ES-I3 (cell line): ENCODE data around the gene CDH12.

Experiments
- H3K36me3 ChIP-seq: 2 replicates; pipeline ENCODE4 v1.6.1; 2013; ENCODE audit warnings: mild to moderate bottlenecking, low read length, control low read depth, moderate library complexity; ENCODE audit not compliant: insufficient read depth
- H3K4me1 ChIP-seq: 2 replicates; pipeline ENCODE4 v1.6.1; 2013; ENCODE audit warnings: mild to moderate bottlenecking, control low read depth, low read length; ENCODE audit not compliant: insufficient read depth
- H3K9ac ChIP-seq: 2 replicates; pipeline ENCODE4 v1.6.1; 2013; ENCODE audit warnings: low read depth, mild to moderate bottlenecking, low read length, moderate library complexity
- H3K9me3 ChIP-seq: 2 replicates; pipeline ENCODE4 v1.6.1; 2013; ENCODE audit warnings: mild to moderate bottlenecking, low read length, moderate library complexity; ENCODE audit not compliant: control insufficient read depth, insufficient read depth

The CDH12 gene

GRCh38 chr5:22604711-22605110 lies 248.4 kb downstream of the CDH12 start:
- no peaks in the 10 kb centered on the region for H3K4me1 ChIP-seq
- peaks cover 8% of the 10 kb centered on the region; the same call in 1 of the 2 replicates for H3K9me3 ChIP-seq
- H3K36me3 ChIP-seq, result no peaks in the 10 kb centered on the region
- no peak overlapping the region for H3K9ac ChIP-seq

- H3K9ac ChIP-seq, result no peak overlapping the region
- no peaks in the 10 kb centered on the region for H3K4me1 ChIP-seq
- H3K36me3 ChIP-seq, result no peaks in the 10 kb centered on the region
- H3K9me3 ChIP-seq, result no peaks in the 10 kb centered on the region
These were observed 254.3 kb downstream of the CDH12 start for GRCh38 chr5:22598796-22599195.

- no peaks in the 10 kb centered on the region for H3K4me1 ChIP-seq
- no peaks in the 10 kb centered on the region for H3K36me3 ChIP-seq
- H3K9ac ChIP-seq, result no peak overlapping the region
- no peaks in the 10 kb centered on the region for H3K9me3 ChIP-seq
These were observed 256.7 kb downstream of the CDH12 start for GRCh38 chr5:22596404-22596970.

- H3K9me3 ChIP-seq, result no peaks in the 10 kb centered on the region
These were observed 258.7 kb downstream of the CDH12 start for GRCh38 chr5:22594491-22594890.

GRCh38 chr5:22593592-22593991 lies 259.6 kb downstream of the CDH12 start:
- Histone ChIP-seq H3K9ac (no peak overlapping the region), H3K36me3 (no peaks in the 10 kb centered on the region), H3K4me1 (no peaks in the 10 kb centered on the region), H3K9me3 (no peaks in the 10 kb centered on the region)

More at GRCh38 chr5:22594491-22594890, 258.7 kb downstream of the CDH12 start:
- H3K9ac ChIP-seq, result no peak overlapping the region
- no peaks in the 10 kb centered on the region for H3K36me3 ChIP-seq
- no peaks in the 10 kb centered on the region for H3K4me1 ChIP-seq

- Histone ChIP-seq H3K4me1 (no peaks in the 10 kb centered on the region), H3K9ac (no peak overlapping the region), H3K36me3 (no peaks in the 10 kb centered on the region), H3K9me3 (no peaks in the 10 kb centered on the region)
These were observed 261.7 kb downstream of the CDH12 start for GRCh38 chr5:22591461-22591860.

GRCh38 chr5:22590677-22591268 lies 262.4 kb downstream of the CDH12 start:
- H3K36me3 ChIP-seq, result no peaks in the 10 kb centered on the region
- H3K9me3 ChIP-seq, result no peaks in the 10 kb centered on the region
- no peak overlapping the region for H3K9ac ChIP-seq
- no peaks in the 10 kb centered on the region for H3K4me1 ChIP-seq

- no peak overlapping the region for H3K9ac ChIP-seq
- no peaks in the 10 kb centered on the region for H3K4me1 ChIP-seq
- H3K9me3 ChIP-seq, result no peaks in the 10 kb centered on the region
- H3K36me3 ChIP-seq, result no peaks in the 10 kb centered on the region
These were observed 275.4 kb downstream of the CDH12 start for GRCh38 chr5:22577711-22578110.

GRCh38 chr5:22577006-22577405 lies 276.1 kb downstream of the CDH12 start:
- H3K9me3 ChIP-seq, result no peaks in the 10 kb centered on the region
- no peak overlapping the region for H3K9ac ChIP-seq
- no peaks in the 10 kb centered on the region for H3K36me3 ChIP-seq
- no peaks in the 10 kb centered on the region for H3K4me1 ChIP-seq

GRCh38 chr5:22572941-22573340 lies 280.2 kb downstream of the CDH12 start:
- Histone ChIP-seq H3K36me3 (no peaks in the 10 kb centered on the region), H3K4me1 (no peaks in the 10 kb centered on the region), H3K9ac (no peak overlapping the region), H3K9me3 (no peaks in the 10 kb centered on the region)

GRCh38 chr5:22567983-22568382 lies 285.2 kb downstream of the CDH12 start:
- H3K9ac ChIP-seq, result no peak overlapping the region
- no peaks in the 10 kb centered on the region for H3K36me3 ChIP-seq

GRCh38 chr5:22560147-22560546 lies 293.0 kb downstream of the CDH12 start:
- no peak overlapping the region for H3K9ac ChIP-seq
- no peaks in the 10 kb centered on the region for H3K9me3 ChIP-seq
- no peaks in the 10 kb centered on the region for H3K4me1 ChIP-seq

More at GRCh38 chr5:22567983-22568382, 285.2 kb downstream of the CDH12 start:
- no peaks in the 10 kb centered on the region for H3K9me3 ChIP-seq
- no peaks in the 10 kb centered on the region for H3K4me1 ChIP-seq

GRCh38 chr5:22557251-22557650 lies 295.9 kb downstream of the CDH12 start:
- Histone ChIP-seq H3K4me1 (no peaks in the 10 kb centered on the region), H3K36me3 (no peaks in the 10 kb centered on the region), H3K9me3 (no peaks in the 10 kb centered on the region), H3K9ac (no peak overlapping the region)

More at GRCh38 chr5:22560147-22560546, 293.0 kb downstream of the CDH12 start:
- no peaks in the 10 kb centered on the region for H3K36me3 ChIP-seq

GRCh38 chr5:22554475-22554874 lies 298.7 kb downstream of the CDH12 start:
- Histone ChIP-seq H3K9ac (no peak overlapping the region), H3K9me3 (no peaks in the 10 kb centered on the region), H3K4me1 (no peaks in the 10 kb centered on the region), H3K36me3 (no peaks in the 10 kb centered on the region)

- no peaks in the 10 kb centered on the region for H3K36me3 ChIP-seq
- H3K9me3 ChIP-seq, result no peaks in the 10 kb centered on the region
- H3K4me1 ChIP-seq, result no peaks in the 10 kb centered on the region
- no peak overlapping the region for H3K9ac ChIP-seq
These were observed 303.1 kb downstream of the CDH12 start for GRCh38 chr5:22549876-22550671.
